Neuronal stem cell (in vitro differentiated cells): ENCODE data around the gene VPS54.

Experiments used
- DNase-seq: peaks from one replicate; pipeline ENCODE4 v3.0.0-alpha.2; 2013; ENCODE audit warnings: low spot score
- H2AFZ ChIP-seq: one replicate; pipeline ENCODE4 v1.6.1; 2013; ENCODE audit warnings: mild to moderate bottlenecking, low read length, inconsistent platforms
- H2AK5ac ChIP-seq: 2 replicates; pipeline ENCODE4 v1.6.1; 2013; ENCODE audit warnings: low read depth, mild to moderate bottlenecking, inconsistent platforms, low read length, moderate library complexity, mixed read lengths
- H2BK120ac ChIP-seq: 2 replicates; pipeline ENCODE4 v1.6.1; 2013; ENCODE audit warnings: low read depth, mild to moderate bottlenecking, inconsistent platforms, low read length, moderate library complexity, mixed read lengths
- H2BK12ac ChIP-seq: one replicate; pipeline ENCODE4 v1.6.1; 2013; ENCODE audit warnings: low read length, inconsistent platforms
- H2BK15ac ChIP-seq: 2 replicates; pipeline ENCODE4 v1.6.1; 2013; ENCODE audit warnings: mild to moderate bottlenecking, low read length, inconsistent platforms, mixed read lengths
- H2BK5ac ChIP-seq: one replicate; pipeline ENCODE4 v1.6.1; 2013; ENCODE audit warnings: inconsistent platforms, mild to moderate bottlenecking, low read length, moderate library complexity
- H3K14ac ChIP-seq: one replicate; pipeline ENCODE4 v1.6.1; 2013; ENCODE audit warnings: low read length, inconsistent platforms
- H3K18ac ChIP-seq: 2 replicates; pipeline ENCODE4 v1.6.1; 2013; ENCODE audit warnings: low read length, inconsistent platforms
- H3K23ac ChIP-seq: 2 replicates; pipeline ENCODE4 v1.6.1; 2013; ENCODE audit warnings: low read depth, mild to moderate bottlenecking, mixed read lengths, low read length, inconsistent platforms; ENCODE audit not compliant: poor library complexity
- H3K27ac ChIP-seq: replicated peaks from 3 replicates; pipeline ENCODE4 v1.5.1; 2013; ENCODE audit warnings: low read length, inconsistent platforms
- H3K27me3 ChIP-seq, 3 experiments: 2 replicates each; pipeline ENCODE4 v1.6.1; 2013; ENCODE audit warnings: low read length in 3 of 3, mild to moderate bottlenecking in 2 of 3, inconsistent platforms in 1 of 3, low read depth in 1 of 3, mixed read lengths in 1 of 3, moderate library complexity in 1 of 3; ENCODE audit not compliant: control insufficient read depth in 3 of 3, insufficient read depth in 3 of 3
- H3K36me3 ChIP-seq, 2 donors: replicated peaks in 1 of 2; 2 replicates each; pipeline ENCODE4 v1.6.1; 2013; ENCODE audit warnings: low read length in 2 of 2; ENCODE audit not compliant: control insufficient read depth in 2 of 2, insufficient read depth in 2 of 2
- H3K4ac ChIP-seq: 2 replicates; pipeline ENCODE4 v1.6.1; 2013; ENCODE audit warnings: inconsistent platforms, mild to moderate bottlenecking, low read length, moderate library complexity
- H3K4me1 ChIP-seq, 2 donors: 1 replicate in 1 of 2; 2 replicates in 1 of 2; pipeline ENCODE4 v1.6.1; 2013; ENCODE audit warnings: low read length in 2 of 2, low read depth in 1 of 2; ENCODE audit not compliant: control insufficient read depth in 2 of 2, insufficient read depth in 1 of 2
- H3K4me2 ChIP-seq: one replicate; pipeline ENCODE4 v1.6.1; 2013; ENCODE audit warnings: mild to moderate bottlenecking, low read length, inconsistent platforms; ENCODE audit not compliant: insufficient read depth, poor library complexity, severe bottlenecking
- H3K4me3 ChIP-seq, 2 donors: 2 replicates each; pipeline ENCODE4 v1.5.1; 2013; ENCODE audit warnings: low read length in 2 of 2, mild to moderate bottlenecking in 2 of 2, inconsistent platforms in 1 of 2, moderate library complexity in 1 of 2
- H3K79me1 ChIP-seq: one replicate; pipeline ENCODE4 v1.6.1; 2013; ENCODE audit warnings: low read depth, mild to moderate bottlenecking, inconsistent platforms, low read length, moderate library complexity
- H3K9ac ChIP-seq: one replicate; pipeline ENCODE4 v1.6.1; 2013; ENCODE audit warnings: mild to moderate bottlenecking, low read depth, low read length, inconsistent platforms; ENCODE audit not compliant: poor library complexity
- H3K9me3 ChIP-seq, 2 donors: replicated peaks in 1 of 2; 2 replicates each; pipeline versions ENCODE3 to v1.6.1; 2013; ENCODE audit warnings: low read length in 2 of 2, mild to moderate bottlenecking in 2 of 2, inconsistent platforms in 1 of 2, low read depth in 1 of 2, mixed read lengths in 1 of 2, moderate library complexity in 1 of 2; ENCODE audit not compliant: control insufficient read depth in 2 of 2, insufficient read depth in 1 of 2
- H4K8ac ChIP-seq: one replicate; pipeline ENCODE4 v1.6.1; 2013; ENCODE audit warnings: low read depth, mild to moderate bottlenecking, inconsistent platforms, low read length, moderate library complexity
- H4K91ac ChIP-seq: one replicate; pipeline ENCODE4 v1.6.1; 2013; ENCODE audit warnings: low read length, low read depth, mild to moderate bottlenecking, inconsistent platforms; ENCODE audit not compliant: poor library complexity
- WGBS, 2 donors: extraction: QIAGEN DNeasy Blood & Tissue Kit; methylation state at CpG; one replicate each; pipeline ENCODE4 v1.1.7; 2013; ENCODE audit warnings: missing lambda C conversion rate in 2 of 2, mixed read lengths in 1 of 2; ENCODE audit not compliant: insufficient read length in 2 of 2, insufficient replicate concordance in 1 of 2; ENCODE audit errors: extremely low coverage in 2 of 2; 5-methylcytosine and 5-hydroxymethylcytosine counted together

VPS54 gene

DNA sequence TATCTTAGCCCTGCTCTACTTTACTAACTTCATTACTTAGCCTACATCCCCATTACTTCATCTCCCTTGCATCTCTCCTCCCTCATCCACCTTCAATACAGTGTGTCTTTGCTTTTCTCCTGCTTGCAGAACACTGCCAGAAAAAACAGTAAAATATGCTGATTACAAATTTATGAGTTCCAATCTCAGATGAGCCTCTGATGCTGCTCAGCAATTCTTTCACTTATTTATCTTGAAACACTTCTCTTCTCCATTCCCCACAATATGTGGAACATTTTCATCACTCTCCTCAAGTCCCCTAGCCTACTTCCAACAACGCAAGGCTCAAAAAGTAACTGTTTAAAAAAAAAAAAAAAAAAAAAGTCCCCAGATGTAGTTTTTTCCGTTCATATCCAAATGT lies 7.1 kb downstream of the VPS54 start:
- Histone ChIP-seq H2BK15ac (no peak overlapping the region), H2BK120ac (no peak overlapping the region), H3K4ac (no peak overlapping the region), H3K4me1 (no peaks in the 10 kb centered on the region), H2BK5ac (no peak overlapping the region), H3K27me3 (no peaks in the 10 kb centered on the region), H2AK5ac (no peak overlapping the region), H3K23ac (no peak overlapping the region), H4K8ac (no peak overlapping the region), H3K4me3 (no peak overlapping the region), H3K14ac (no peak overlapping the region), H2AFZ (no peak overlapping the region), H3K36me3 (peaks cover 0 to 8% of the 10 kb centered on the region in 2 donors), H2BK12ac (no peak overlapping the region), H4K91ac (no peak overlapping the region), H3K27ac (no peak overlapping the region), H3K9me3 (no peaks in the 10 kb centered on the region), H3K9ac (no peak overlapping the region), H3K4me2 (no peak overlapping the region), H3K18ac (no peak overlapping the region), H3K79me1 (no peaks in the 10 kb centered on the region)
- no peak for DNase-seq
- no CpG with 5 or more reads among the region's 2 CpGs for WGBS, 2 donors

DNA sequence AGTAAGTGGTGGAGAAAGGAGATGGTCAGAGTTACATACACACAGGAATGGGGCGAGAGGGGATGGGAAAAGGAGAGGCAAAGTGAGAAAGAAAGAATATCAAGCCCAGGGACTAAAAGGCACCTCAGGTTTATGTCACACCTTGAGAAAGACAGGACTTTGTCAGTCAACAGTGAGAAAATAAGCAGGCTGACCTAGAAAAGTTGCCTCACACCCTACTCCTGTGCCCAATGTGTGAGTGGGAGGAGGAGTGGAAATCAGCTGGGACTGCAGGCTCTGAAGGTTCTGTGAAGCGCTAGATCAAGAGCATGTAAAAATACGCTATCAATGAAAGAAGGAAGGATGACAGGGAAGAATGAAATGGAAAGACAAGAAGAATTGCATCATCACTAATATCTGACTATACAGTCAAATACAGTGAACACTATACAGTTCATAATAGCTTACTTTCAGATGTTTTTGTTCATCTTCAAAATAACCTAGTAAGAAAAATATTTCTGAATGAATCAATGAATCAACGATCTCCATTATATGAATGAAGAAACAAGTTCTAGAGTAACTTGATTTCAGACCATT lies 10.7 kb downstream of the VPS54 start:
- H2BK15ac ChIP-seq: no peak overlapping the region
- no peak overlapping the region for H3K4me3 ChIP-seq
- H3K27ac ChIP-seq: no peak overlapping the region
- no peak overlapping the region for H2BK12ac ChIP-seq
- H3K27me3 ChIP-seq: no peaks in the 10 kb centered on the region
- no peak for DNase-seq
- no peaks in the 10 kb centered on the region for H3K4me1 ChIP-seq
- H3K18ac ChIP-seq: no peak overlapping the region
- H3K9ac ChIP-seq: no peak overlapping the region
- no peak overlapping the region for H2BK120ac ChIP-seq
- no peak overlapping the region for H3K4me2 ChIP-seq
- no peak overlapping the region for H3K23ac ChIP-seq
- WGBS, 2 donors: no CpG with 5 or more reads among the region's 4 CpGs
- H2BK5ac ChIP-seq: no peak overlapping the region
- H2AFZ ChIP-seq: no peak overlapping the region
- no peak overlapping the region for H2AK5ac ChIP-seq
- no peak overlapping the region for H4K91ac ChIP-seq
- H3K9me3 ChIP-seq: no peaks in the 10 kb centered on the region
- no peak overlapping the region for H3K14ac ChIP-seq
- peaks cover 0 to 18% of the 10 kb centered on the region in 2 donors for H3K36me3 ChIP-seq
- H3K79me1 ChIP-seq: no peaks in the 10 kb centered on the region
- H4K8ac ChIP-seq: no peak overlapping the region
- H3K4ac ChIP-seq: no peak overlapping the region

DNA sequence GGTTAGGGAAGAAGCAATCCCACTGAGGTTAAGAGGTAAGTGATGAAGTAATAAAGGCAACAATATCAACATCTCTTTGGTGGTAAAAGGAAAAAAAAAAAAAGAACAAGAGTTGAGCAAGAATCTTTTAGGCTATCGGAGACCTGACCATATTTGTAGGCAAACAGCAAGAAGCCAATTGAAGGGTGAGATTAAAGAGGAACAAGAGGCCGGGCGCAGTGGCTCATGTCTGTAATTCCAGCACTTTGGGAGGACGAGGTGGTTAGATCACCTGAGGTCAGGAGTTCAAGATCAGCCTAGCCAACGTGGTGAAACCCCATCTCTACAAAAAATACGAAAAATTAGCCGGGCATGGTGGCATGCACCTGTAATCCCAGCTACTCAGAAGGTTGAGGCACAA lies 11.3 kb downstream of the VPS54 start:
- Histone ChIP-seq H3K27me3 (no peaks in the 10 kb centered on the region), H3K9me3 (no peaks in the 10 kb centered on the region), H4K91ac (no peak overlapping the region), H3K4me1 (no peaks in the 10 kb centered on the region), H2BK5ac (no peak overlapping the region), H2BK120ac (no peak overlapping the region), H2BK12ac (no peak overlapping the region), H4K8ac (no peak overlapping the region), H2BK15ac (no peak overlapping the region), H3K36me3 (peaks cover 0 to 18% of the 10 kb centered on the region in 2 donors), H3K9ac (no peak overlapping the region), H3K27ac (no peak overlapping the region), H3K23ac (no peak overlapping the region), H3K4me2 (no peak overlapping the region), H2AK5ac (no peak overlapping the region), H3K4ac (no peak overlapping the region), H3K14ac (no peak overlapping the region), H3K18ac (no peak overlapping the region), H3K79me1 (no peaks in the 10 kb centered on the region), H3K4me3 (no peak overlapping the region), H2AFZ (no peak overlapping the region)
- DNase-seq: no peak
- no CpG with 5 or more reads among the region's 7 CpGs for WGBS, 2 donors

DNA sequence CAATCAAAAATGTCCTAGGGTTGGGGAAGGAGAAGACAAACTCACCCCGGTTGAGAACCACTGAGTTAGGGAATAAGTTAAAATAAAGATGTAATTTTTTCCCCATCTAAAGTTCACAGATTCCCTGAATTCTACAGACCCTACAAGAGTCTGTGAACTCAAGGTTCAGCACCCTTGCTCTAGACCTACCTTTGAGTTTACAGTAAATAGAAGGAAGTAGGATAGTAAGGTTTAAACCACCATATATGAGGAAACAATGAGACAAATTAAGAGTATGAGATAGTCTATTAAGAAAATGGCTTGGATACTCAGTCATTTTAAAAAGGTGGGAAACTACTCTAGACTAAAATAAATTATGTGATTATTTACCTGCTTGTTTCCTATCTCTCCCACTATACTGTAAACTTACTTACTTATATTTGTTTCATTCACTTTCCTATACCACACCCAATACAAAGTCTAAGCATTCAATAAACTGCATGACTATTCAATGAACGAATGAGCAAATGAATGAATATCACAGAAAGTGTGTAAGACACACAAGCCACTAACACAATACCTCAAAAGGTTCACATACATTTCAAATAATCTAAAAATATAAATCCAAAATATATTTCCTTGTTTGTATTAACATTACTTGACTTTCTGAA lies 13.4 kb downstream of the VPS54 start:
- H2AK5ac ChIP-seq: no peak overlapping the region
- peaks cover 1 to 23% of the 10 kb centered on the region in 2 donors for H3K36me3 ChIP-seq
- no peak overlapping the region for H3K4me2 ChIP-seq
- H2BK120ac ChIP-seq: no peak overlapping the region
- H3K4me1 ChIP-seq: no peaks in the 10 kb centered on the region
- peaks cover 5% of the 10 kb centered on the region for H3K79me1 ChIP-seq
- no peak overlapping the region for H3K27ac ChIP-seq
- no peak overlapping the region for H3K18ac ChIP-seq
- no peak for DNase-seq
- H4K8ac ChIP-seq: no peak overlapping the region
- WGBS, 2 donors: no CpG with 5 or more reads among the region's 2 CpGs
- H2AFZ ChIP-seq: no peak overlapping the region
- no peak overlapping the region for H3K14ac ChIP-seq
- H3K9ac ChIP-seq: no peak overlapping the region
- no peak overlapping the region for H2BK15ac ChIP-seq
- H4K91ac ChIP-seq: no peak overlapping the region
- no peak overlapping the region for H3K4me3 ChIP-seq
- H3K27me3 ChIP-seq: no peaks in the 10 kb centered on the region
- H2BK12ac ChIP-seq: no peak overlapping the region
- no peak overlapping the region for H2BK5ac ChIP-seq
- no peak overlapping the region for H3K23ac ChIP-seq
- no peak overlapping the region for H3K4ac ChIP-seq
- no peaks in the 10 kb centered on the region for H3K9me3 ChIP-seq
